Measurements from ENCODE around the gene C9orf85.
"Not testable (repeated sequence)": the region's sequence is repeated elsewhere in the genome, so short reads cannot be mapped to it uniquely, and the experiment has no call there.

C9orf85 gene

GRCh38 chr9:71981944-71982343, 70.5 kb downstream of the C9orf85 start:
- DNase-seq: no peak
- in situ Hi-C loops (cut with HindIII; ENCODE audit: low pct_ligation_motif_present, low pct_unique_long_range_greater_than_20kb, low sequenced_read_pairs): no loop called here

- peak; percentile 44 for DNase-seq
- in situ Hi-C loops (cut with HindIII; ENCODE audit: low pct_ligation_motif_present, low pct_unique_long_range_greater_than_20kb, low sequenced_read_pairs): no loop called here
These were observed 73.0 kb downstream of the C9orf85 start for GRCh38 chr9:71984403-71984802.

GRCh38 chr9:71984831-71985281, 73.4 kb downstream of the C9orf85 start:
- in situ Hi-C loops (cut with HindIII; ENCODE audit: low pct_ligation_motif_present, low pct_unique_long_range_greater_than_20kb, low sequenced_read_pairs): no loop called here
- DNase-seq: no peak

GRCh38 chr9:71985297-71985911, 74.0 kb downstream of the C9orf85 start:
- DNase-seq: peak; percentile 4
- in situ Hi-C loops (cut with HindIII; ENCODE audit: low pct_ligation_motif_present, low pct_unique_long_range_greater_than_20kb, low sequenced_read_pairs): no loop called here

GRCh38 chr9:71986900-71987299, 75.5 kb downstream of the C9orf85 start:
- in situ Hi-C loops (cut with HindIII; ENCODE audit: low pct_ligation_motif_present, low pct_unique_long_range_greater_than_20kb, low sequenced_read_pairs): no loop called here
- no peak for DNase-seq

GRCh38 chr9:71987471-71988371, 76.3 kb downstream of the C9orf85 start:
- no peak for DNase-seq
- in situ Hi-C loops (cut with HindIII; ENCODE audit: low pct_ligation_motif_present, low pct_unique_long_range_greater_than_20kb, low sequenced_read_pairs): no loop called here

- in situ Hi-C loops (cut with HindIII; ENCODE audit: low pct_ligation_motif_present, low pct_unique_long_range_greater_than_20kb, low sequenced_read_pairs): no loop called here
- DNase-seq: no peak
These were observed 79.0 kb downstream of the C9orf85 start for GRCh38 chr9:71990466-71990865.

- in situ Hi-C loops (cut with HindIII; ENCODE audit: low pct_ligation_motif_present, low pct_unique_long_range_greater_than_20kb, low sequenced_read_pairs): no loop called here
- DNase-seq: no peak
These were observed 94.0 kb downstream of the C9orf85 start for GRCh38 chr9:72005451-72005850.

- in situ Hi-C loops (cut with HindIII; ENCODE audit: low pct_ligation_motif_present, low pct_unique_long_range_greater_than_20kb, low sequenced_read_pairs): no loop called here
These were observed 95.1 kb downstream of the C9orf85 start for GRCh38 chr9:72006501-72006900.

GRCh38 chr9:72007726-72008125, 96.3 kb downstream of the C9orf85 start:
- DNase-seq; in situ Hi-C loops (cut with HindIII; ENCODE audit: low pct_ligation_motif_present, low pct_unique_long_range_greater_than_20kb, low sequenced_read_pairs): not testable (repeated sequence)

More at GRCh38 chr9:72006501-72006900, 95.1 kb downstream of the C9orf85 start:
- peak; percentile 8 for DNase-seq

GRCh38 chr9:72012646-72013045, 101.2 kb downstream of the C9orf85 start:
- in situ Hi-C loops (cut with HindIII; ENCODE audit: low pct_ligation_motif_present, low pct_unique_long_range_greater_than_20kb, low sequenced_read_pairs): no loop called here
- DNase-seq: no peak

GRCh38 chr9:72013292-72013760, 101.9 kb downstream of the C9orf85 start:
- peak; percentile 21 for DNase-seq

GRCh38 chr9:72022841-72023240, 111.4 kb downstream of the C9orf85 start:
- DNase-seq: no peak
- in situ Hi-C loops (cut with HindIII; ENCODE audit: low pct_ligation_motif_present, low pct_unique_long_range_greater_than_20kb, low sequenced_read_pairs): no loop called here

More at GRCh38 chr9:72013292-72013760, 101.9 kb downstream of the C9orf85 start:
- in situ Hi-C loops (cut with HindIII; ENCODE audit: low pct_ligation_motif_present, low pct_unique_long_range_greater_than_20kb, low sequenced_read_pairs): no loop called here
